ENCODE data around the gene MYO9B.
"Not testable (repeated sequence)": the region's sequence is repeated elsewhere in the genome, so short reads cannot be mapped to it uniquely, and the experiment has no call there.

Gene MYO9B

DNA sequence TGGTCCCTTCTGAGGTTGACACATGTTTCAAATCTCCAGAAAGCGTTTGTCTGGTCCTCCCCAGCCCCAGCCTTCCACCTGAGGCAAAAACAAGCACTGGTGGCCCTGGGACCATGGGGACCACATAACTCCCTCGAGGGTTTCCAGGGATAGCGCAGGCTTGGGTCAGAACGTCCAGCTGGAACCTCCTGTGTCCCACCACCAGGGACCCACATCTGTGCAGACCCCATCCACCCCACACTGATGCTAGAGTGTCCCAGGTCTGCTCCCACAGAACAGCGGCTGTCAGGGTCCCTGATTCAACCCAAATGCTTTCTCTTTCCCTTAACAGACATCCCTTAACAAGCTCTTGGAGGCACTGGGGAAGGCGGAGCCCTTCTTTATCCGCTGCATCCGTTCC, 110.0 kb downstream of the MYO9B start:
- DNase-seq (ENCODE audit: low read depth) = no peak

DNA sequence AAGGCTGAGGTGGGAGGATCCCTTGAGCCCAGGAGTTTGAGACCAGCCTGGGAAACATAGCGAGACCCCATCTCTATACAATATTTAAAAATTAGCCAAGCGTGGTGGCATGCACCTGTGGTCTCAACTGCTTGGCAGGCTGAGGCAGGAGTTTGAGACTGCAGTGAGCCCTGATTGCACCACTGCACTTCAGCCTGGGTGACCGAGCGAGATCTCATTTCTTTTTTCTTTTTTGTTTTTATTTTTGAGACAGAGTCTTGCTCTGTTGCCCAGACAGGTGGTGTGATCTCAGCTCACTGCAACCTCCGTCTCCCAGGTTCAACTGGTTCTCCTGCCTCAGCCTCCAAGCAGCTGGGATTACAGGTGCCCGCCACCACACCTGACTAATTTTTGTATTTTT, 116.2 kb downstream of the MYO9B start:
- DNase-seq (ENCODE audit: low read depth) = not testable (repeated sequence)

DNA sequence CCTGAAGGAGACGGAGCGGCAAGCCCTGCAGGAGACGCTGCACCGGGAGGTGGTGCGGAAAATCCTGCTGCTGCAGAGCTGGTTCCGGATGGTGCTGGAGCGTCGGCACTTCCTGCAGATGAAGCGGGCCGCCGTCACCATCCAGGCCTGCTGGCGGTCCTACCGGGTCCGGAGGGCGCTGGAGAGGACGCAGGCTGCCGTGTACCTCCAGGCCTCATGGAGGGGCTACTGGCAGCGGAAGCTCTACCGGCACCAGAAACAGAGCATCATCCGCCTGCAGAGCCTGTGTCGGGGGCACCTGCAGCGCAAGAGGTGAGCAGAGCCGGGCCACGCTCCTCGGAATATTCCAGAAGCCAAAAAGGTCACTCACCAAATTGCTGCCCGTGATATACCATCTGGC, 117.2 kb downstream of the MYO9B start:
- no peak for DNase-seq (ENCODE audit: low read depth)

DNA sequence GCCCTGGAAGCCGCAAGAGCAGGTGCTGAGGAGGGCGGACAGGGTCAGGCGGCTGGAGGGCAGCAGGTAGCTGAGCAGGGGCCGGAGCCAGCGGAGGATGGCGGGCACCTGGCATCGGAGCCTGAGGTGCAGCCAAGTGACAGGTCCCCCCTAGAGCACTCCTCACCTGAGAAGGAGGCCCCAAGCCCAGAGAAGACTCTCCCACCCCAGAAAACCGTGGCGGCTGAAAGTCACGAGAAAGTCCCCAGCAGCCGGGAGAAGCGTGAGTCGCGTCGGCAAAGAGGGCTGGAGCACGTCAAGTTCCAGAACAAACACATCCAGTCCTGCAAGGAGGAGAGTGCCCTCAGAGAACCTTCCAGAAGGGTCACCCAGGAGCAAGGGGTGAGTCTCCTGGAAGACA, 119.0 kb downstream of the MYO9B start:
- no peak for DNase-seq (ENCODE audit: low read depth)

DNA sequence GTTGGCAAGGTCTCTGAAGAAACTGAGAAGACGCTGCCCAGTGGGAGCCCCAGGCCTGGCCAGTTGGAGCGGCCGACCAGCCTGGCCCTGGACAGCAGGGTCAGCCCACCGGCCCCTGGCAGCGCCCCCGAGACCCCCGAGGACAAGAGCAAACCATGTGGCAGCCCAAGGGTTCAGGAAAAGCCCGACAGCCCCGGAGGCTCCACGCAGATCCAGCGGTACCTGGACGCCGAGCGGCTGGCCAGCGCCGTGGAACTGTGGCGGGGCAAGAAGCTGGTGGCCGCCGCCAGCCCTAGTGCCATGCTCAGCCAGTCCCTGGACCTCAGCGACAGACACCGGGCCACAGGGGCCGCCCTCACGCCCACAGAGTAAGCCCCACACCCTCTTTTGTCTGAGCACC, 119.5 kb downstream of the MYO9B start:
- no peak for DNase-seq (ENCODE audit: low read depth)

DNA sequence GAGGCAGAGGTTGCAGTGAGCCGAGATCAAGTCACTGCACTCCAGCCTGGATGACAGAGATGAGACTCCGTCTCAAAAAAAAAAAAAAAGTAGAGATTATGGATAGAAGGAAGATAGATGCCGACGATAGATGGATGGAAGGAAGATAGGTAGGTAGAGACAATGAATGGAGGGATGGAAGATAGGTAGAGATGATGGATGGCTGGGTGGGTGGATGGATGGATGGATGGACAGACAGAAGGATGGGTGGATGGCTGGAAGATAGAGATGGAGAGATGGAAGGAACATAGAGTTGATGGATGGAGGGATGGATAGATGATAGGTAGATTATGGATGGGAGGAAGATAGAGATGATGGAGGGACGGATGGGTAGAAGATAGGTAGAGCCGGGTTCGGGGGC, 121.0 kb downstream of the MYO9B start:
- no peak for DNase-seq (ENCODE audit: low read depth)

DNA sequence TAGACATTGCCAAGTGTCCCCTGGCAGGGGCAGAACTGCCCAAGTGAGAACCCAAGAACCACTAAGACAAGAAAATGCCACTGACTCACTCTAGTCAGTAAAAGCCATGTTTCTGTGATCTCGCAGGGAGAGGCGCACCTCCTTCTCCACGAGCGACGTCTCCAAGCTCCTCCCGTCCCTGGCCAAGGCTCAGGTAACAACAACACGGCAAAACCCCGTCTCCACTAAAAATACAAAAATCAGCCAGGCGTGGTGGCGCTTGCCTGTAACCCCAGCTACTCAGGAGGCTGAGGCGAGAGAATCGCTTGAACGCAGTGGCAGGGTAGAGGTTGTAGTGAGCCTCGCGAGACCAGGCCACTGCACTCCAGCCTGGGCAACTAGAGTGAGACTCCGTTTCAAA, 122.1 kb downstream of the MYO9B start:
- DNase-seq (ENCODE audit: low read depth) = no peak

DNA sequence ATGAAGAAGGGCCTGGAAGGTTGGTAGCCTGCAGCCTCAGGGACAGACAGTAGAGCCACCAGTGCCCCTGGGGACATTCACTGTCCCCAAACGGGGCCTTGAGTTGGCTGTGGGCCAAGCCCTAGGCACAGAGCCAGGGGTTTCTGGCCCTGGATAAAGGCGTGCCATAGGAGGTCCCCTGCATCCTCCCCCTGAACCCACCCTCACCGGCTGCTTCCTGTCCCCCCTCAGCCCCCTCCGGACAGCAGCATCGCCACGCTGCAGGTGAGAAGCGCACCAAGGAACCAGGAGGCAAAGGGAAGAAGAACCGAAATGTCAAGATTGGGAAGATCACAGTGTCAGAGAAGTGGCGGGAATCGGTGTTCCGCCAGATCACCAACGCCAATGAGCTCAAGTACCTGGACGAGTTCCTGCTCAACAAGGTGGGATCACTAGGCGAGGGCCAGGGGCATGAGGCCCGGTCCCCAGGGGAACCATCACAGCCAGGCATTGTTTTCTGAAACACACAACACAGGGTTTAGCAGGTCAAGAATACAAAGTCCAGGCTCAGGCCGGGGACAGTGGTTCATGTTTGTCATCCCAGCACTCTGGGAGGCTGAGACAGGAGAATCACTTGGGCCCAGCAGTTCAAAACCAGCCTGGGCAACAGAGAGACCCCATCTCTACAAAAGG, 125.0 kb downstream of the MYO9B start:
- no peak for DNase-seq (ENCODE audit: low read depth)

DNA sequence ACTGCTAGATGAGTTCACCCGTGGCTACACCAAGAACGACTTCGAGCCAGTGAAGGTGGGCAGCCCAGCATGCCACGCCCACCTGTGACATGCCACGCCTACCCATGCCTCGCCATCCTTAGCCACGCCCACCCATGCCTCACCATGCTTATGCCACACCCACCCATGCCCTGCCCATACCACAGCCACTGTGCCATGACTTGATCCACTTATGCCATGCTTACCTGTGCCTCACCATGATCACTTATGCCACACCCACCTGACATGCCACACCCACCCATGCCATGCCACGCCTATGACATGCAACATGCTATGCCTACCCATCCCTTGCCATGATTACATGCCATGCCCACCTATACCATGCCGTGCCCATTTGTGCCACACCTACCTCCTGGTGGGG, 126.7 kb downstream of the MYO9B start:
- DNase-seq (ENCODE audit: low read depth) = no peak

DNA sequence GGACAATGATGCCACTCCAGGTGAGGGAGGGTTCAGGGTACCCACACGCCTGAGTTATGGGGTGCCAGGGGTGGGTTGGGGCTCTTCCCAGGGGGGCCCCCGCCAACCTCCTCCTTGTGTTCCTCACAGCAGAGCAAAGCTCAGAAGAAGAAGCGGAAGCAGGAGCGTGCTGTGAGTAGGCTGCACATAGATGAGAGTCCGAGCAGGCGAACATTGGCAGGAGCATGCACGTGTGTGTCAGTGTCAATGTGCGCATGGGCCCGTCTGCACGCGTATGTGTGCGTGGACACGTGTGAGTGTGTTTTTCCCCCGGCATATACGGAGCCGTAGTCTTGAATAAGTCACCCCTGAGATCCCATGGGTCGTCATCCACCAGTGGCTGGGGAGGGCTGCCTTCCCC, 127.1 kb downstream of the MYO9B start:
- DNase-seq (ENCODE audit: low read depth) = no peak

DNA sequence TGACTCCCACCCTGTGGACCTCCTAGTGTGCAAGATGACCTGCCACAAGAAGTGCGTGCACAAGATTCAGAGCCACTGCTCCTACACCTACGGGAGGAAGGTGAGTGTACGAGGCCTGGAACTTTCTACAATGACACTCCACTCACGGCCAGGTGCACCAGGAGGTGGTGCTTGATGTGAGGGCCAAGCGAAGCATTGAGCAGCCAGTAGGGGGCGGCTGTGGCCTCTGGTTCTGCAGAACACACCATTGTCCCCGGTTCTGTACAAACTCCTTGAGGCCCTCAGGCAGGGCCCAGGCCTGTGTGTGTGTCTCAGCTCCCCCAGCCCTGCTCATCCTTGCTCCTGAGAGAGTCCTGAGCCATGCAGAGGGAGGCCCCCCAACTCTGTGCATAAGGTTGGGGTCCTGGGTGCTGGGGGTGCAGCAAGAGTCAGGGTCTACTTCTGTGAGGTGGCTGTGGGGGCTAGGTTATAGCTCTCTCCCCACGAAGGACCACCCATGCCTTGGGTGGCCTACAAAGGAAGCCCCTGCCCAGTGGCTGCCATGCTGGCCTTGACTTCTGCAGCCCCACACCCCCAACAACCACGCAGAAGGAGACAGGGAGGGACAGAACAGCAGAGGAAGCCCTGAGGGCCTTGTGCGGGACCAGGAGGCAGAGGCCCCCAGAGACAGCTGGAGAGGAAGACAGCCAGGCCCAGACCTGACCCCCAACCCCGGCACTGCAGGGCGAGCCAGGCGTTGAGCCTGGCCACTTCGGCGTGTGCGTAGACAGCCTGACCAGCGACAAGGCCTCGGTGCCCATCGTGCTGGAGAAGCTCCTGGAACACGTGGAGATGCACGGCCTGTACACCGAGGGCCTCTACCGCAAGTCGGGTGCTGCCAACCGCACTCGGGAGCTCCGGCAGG, 129.9 kb downstream of the MYO9B start:
- DNase-seq (ENCODE audit: low read depth) = no peak

DNA sequence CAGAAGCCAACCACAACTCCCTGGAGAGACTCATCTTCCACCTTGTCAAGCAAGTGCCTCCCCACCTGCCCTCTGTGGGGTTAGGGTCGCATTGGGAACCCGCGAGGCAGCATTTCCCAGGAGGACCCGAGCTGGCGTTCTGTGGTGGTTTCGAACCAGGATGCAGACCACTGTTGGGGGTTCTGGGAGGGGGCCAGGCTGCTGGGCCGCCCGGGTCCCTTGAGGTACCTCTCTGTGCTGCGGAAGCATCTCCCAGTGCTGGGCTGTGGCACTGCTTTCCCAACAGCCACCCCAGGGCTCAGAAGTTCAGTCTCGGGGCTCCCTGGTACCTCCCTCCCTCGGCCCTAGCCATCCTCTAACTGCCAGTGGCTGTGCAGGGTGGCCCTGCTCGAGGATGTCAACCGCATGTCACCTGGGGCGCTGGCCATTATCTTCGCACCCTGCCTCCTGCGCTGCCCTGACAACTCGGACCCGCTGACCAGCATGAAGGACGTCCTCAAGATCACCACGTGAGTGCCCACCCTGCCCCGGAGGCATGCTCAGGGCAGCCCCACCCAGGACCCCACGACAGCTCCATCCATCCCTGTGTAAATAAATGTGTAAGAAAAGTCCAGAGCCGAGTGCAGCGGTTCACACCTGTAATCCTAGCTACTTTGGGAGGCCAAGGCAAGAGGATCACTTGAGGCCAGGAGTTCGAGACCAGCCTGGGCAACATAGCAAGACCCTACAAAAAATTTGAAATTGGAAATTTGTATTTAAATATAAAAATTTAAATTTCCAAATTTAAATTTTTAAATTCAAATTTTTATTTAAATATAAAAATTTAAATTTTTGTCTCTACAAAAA, 131.4 kb downstream of the MYO9B start:
- no peak for DNase-seq (ENCODE audit: low read depth)

DNA sequence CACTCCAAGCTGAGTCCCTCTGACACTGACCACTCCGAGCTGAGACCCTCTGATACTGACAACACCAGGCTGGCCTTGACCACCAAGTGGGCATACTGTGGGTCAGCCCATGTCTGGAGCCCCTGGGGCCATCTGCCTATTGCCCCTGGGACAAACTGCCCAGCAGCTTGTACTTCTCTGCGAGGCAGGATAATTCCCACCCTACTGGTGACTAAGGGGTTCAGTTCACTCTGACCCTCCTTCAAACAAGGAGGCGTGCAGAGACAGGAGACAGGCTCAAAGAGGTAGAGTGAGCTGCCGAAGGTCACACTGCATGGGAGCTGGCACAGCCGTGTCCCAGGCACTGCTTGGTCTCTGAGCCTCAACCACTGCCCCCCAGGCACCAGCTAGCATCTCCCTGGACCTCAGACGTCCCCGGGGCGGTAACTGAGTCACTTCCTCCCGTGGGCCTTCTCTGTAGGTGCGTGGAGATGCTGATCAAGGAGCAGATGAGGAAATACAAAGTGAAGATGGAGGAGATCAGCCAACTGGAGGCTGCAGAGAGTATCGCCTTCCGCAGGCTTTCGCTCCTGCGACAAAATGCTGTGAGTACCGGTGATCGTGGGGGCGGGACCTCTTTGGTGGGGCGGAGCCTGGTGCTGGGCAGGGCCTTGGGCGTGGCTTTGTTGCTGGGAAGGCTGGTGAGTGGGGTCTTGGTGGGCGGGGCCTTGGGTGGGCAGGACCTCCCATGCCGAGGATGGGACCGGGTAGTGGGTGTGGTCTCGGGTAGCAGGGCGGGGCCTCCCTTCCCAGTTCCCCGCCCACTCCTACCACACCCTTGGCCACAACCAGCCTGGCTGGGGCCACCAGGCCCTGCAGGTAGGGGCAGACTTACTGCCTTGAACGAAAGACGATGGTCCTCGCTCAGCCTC, 133.8 kb downstream of the MYO9B start:
- peak; percentile 27 for DNase-seq (ENCODE audit: low read depth)

DNA sequence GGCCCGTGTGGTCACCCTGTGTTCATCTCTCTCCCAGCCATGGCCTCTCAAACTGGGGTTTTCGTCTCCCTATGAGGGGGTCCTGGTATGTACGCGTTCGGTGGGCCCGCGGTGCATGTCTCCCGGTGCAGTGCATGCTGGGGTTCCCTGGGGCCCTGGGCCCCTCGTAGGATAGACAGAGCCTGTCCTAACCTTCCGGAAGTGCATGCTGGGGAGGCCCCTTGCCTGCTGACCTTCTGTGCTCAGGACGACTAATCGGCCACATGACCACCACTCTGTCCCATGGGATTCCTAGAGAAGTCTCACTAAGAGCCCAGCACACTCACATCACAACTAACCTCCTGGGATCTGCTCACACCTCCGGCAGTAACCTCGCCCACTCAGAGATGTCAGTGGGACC, 134.7 kb downstream of the MYO9B start:
- no peak for DNase-seq (ENCODE audit: low read depth)

DNA sequence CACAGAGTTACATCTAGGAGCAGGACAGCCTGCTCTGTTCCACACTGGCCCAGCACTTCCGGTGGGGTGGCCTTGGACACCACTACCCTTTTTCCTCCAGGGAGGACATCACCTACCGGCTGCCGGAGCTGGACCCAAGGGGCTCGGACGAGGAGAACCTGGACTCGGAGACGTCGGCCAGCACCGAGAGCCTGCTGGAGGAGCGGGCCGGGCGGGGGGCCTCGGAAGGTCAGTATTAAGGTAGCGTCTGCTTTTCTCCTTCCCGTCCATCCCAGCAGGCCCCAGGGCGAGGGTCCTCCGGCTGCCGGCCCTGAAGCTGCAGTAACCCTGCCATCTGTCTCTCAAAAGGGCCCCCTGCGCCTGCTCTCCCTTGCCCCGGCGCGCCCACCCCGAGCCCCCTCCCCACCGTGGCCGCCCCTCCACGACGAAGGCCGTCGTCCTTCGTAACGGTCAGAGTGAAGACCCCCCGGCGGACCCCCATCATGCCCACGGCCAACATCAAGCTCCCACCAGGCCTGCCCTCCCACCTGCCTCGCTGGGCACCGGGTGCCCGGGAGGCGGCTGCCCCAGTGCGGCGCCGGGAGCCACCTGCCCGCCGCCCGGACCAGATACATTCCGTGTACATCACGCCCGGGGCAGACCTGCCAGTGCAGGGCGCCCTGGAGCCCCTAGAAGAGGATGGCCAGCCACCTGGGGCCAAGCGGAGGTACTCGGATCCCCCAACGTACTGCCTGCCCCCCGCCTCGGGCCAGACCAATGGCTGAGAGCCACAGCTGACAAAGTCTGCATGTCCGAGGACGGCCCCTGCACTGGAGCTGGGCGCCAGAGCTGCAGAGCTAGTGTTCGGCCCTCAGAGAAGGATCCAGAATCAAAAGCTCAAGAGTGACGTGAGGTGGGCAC, 136.2 kb downstream of the MYO9B start:
- DNase-seq (ENCODE audit: low read depth) = no peak

DNA sequence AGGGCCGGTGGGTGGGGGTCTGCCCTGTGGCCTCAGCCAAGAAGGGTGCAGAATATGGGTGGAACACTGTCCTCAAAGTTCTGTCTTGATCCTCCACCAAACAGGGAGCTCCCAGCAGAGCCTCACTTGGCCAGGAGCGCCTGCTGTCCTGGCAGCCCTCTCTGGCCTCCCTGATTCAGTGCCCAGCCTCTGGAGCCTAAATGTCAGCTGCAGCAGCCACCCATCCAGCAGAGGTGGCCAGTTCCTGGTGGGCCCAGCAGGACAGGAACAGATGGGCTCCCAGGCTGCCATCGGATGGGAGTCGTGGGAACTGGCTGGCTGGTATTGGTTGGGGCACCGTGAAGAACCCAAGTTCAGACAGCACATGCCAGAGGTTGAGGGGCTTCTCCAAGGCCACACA, 137.8 kb downstream of the MYO9B start:
- DNase-seq (ENCODE audit: low read depth) = no peak

DNA sequence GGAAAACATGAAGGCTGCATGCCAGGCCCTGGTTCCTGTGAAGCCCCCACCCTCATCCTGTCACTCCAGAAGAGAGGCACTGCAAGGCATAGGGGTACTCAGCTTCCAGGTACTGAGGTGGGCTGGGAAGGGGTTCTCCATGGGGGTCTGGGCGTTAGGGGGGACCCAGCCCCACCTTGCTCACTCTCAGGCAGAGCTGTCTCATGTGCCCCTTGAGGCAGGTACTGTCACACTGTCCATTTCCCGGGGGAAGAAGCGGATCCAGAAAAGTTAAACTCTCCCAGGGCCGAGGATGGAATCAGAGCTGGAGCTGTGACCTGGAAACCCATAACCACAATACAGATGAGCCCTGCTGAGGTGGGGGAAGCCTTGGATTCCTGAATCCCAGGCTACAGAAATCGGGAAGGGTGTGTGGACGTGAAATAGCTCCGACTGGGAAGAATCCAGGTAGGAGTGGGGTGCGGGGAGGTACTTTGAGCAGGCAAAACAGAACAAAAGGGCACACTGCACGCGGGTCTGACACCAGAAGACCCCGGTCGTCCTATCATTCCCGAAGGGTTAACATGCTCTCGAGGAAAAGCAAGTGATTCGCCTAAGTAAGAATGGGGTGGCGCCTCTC, 139.0 kb downstream of the MYO9B start:
- DNase-seq (ENCODE audit: low read depth) = no peak

DNA sequence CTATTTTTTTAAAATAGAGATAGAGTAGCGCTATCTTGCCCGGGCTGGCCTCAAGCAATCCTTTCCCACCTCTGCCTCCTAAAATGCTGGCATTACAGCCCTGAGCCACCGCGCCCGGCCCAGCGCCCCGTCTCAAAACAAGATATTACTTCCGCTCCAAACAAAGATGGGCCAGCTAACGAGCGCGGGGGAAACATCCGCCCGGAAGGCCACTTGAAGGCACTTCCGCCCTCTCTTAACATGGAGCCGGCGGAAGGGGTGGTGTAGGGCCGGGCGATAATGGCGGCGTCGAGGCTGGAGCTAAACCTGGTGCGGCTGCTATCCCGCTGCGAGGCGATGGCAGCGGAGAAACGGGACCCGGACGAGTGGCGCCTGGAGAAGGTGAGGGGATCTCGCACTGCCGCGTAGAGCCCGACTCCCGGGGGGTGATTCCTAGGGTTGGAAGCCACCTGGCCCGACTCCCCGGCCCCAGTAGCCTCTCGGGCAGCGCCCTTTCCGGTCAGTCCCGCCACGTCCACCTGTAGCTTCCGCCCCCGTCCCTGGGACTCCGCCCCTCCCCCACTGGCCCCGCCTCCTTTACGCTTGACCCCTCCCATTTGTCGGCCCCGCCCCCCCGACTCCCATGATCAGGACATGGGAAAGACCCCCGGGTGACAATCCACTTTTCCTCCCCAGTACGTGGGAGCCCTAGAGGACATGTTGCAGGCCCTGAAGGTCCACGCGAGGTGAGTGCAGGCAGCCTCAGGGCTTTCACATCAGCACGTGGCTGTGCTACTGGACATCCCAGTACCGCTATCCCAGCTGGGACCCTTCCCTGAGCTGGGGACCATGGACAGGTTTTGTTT, 139.8 kb downstream of the MYO9B start, which contains the start of gene USE1:
Gene USE1 (plus strand): TSS at position 231 of the 845 bp plus-strand sequence. CDS start 49 bp downstream, at position 280.
- DNase-seq (ENCODE audit: low read depth) = peak; percentile 59

DNA sequence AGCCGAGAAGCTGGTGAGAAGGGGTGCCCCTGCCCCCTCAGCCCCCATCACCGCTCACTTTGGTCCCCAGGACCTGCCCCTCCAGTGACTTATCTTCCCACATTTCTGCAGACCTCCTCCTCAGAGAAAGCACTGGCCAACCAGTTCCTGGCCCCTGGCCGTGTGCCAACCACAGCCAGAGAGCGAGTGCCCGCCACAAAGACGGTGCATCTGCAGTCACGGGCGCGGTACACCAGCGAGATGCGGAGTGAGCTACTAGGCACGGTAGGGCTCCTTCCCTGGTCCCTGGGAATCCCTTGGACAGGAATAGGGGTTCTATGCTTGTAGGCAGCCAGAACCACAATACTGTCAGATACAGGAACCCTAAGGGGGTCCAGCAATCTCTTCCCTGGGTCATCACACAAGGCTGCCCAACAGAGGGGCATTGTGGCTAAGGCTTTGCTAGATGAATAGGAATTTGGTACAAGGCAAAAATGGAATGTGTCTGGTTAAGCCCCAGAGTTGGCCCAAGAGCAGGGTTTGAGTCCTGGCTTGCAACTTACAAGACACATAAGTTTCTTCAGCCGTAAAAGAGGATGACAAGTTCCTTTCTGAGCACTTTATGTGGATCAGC, 140.6 kb downstream of the MYO9B start:
- DNase-seq (ENCODE audit: low read depth) = no peak

All from stimulated activated CD8-positive, alpha-beta memory T cell treated with anti-CD3 and anti-CD28 coated beads, Interleukin-7, amount 100 ng/mL, for 24 hours (primary cell).